GM12878 (cell line): Measurements from ENCODE around the gene CTNNA3. TPM values are rescaled to one million over a fixed set of nuclear protein-coding genes. Genes with fewer than 3 reads are reported as not detected.

Source experiments
- ATAC-seq: fragments of 200-7000 bp; cut with Tn5 transposase; 3 replicates; pipeline ENCODE4 v1.9.1; 2020; ENCODE audit warnings: mild to moderate bottlenecking, moderate library complexity
- BruUV-seq: library from RNA; stranded (reverse); fragments of 400-500 nt; replicated peaks from 2 replicates; lab custom pipeline; 2021; lab: Mats Ljungman, UMichigan
- CTCF ChIA-PET: fragments of 300-600 bp; sonication (Branson Sonifier 250); formaldehyde crosslinking; extraction: SDS; loops from one replicate; lab custom pipeline; 2021; ENCODE audit warnings: inconsistent platforms; lab: Yijun Ruan, JAX
- POLR2A ChIA-PET: fragments of 350-600 bp; formaldehyde crosslinking; extraction: SDS; loops from one replicate; lab custom pipeline; 2021; ENCODE audit warnings: inconsistent platforms; lab: Charles Lee
- RAD21 ChIA-PET: fragments of 300-600 bp; sonication (Branson Sonifier 250); formaldehyde crosslinking; loops from one replicate; lab custom pipeline; 2023; ENCODE audit warnings: antibody characterized with exemption; ENCODE audit not compliant: unreplicated experiment; lab: Charles Lee
- SMC1A ChIA-PET: fragments of 300-600 bp; sonication (Branson Sonifier 250); formaldehyde crosslinking; loops from one replicate; lab custom pipeline; 2023; ENCODE audit not compliant: unreplicated experiment, uncharacterized antibody; lab: Charles Lee
- DNase-seq: peaks from one replicate; pipeline ENCODE4 v3.0.0-alpha.2; 2011; ENCODE audit warnings: low read depth, low spot score
- FAIRE-seq: peaks from 3 replicates; lab custom pipeline; 2011; peaks lifted over from hg19 to GRCh38; lab: Jason Lieb, UNC
- H2AFZ ChIP-seq: 2 replicates; pipeline ENCODE4 v1.6.0; 2011; ENCODE audit warnings: low read depth, low read length, control low read depth; ENCODE audit not compliant: control insufficient read depth
- H3K27ac ChIP-seq: 2 replicates; pipeline ENCODE4 v1.5.1; 2011; ENCODE audit warnings: control low read depth; ENCODE audit not compliant: control insufficient read depth, insufficient read depth
- H3K27me3 ChIP-seq, 2 experiments: replicated peaks in 1 of 2; 2 replicates each; pipeline versions ENCODE4 v1.6.0 to v1.6.1; 2011; ENCODE audit warnings: low read length in 1 of 2; ENCODE audit not compliant: control insufficient read depth in 2 of 2, insufficient read depth in 2 of 2
- H3K36me3 ChIP-seq, 2 experiments: 2 replicates each; pipeline ENCODE4 v1.5.1; 2011; ENCODE audit warnings: low read length in 1 of 2; ENCODE audit not compliant: control insufficient read depth in 2 of 2, insufficient read depth in 2 of 2
- H3K4me1 ChIP-seq: 2 replicates; pipeline ENCODE4 v1.6.1; 2011; ENCODE audit warnings: mild to moderate bottlenecking, low read length, moderate library complexity, mixed read lengths; ENCODE audit not compliant: control insufficient read depth, insufficient read depth
- H3K4me2 ChIP-seq: 2 replicates; pipeline ENCODE4 v1.6.0; 2011; ENCODE audit warnings: control low read depth; ENCODE audit not compliant: control insufficient read depth, insufficient read depth
- H3K4me3 ChIP-seq: fragments of 200-600 bp; sonication (generic); 2 replicates; pipeline ENCODE4 v1.5.1; 2016
- H3K79me2 ChIP-seq: 2 replicates; pipeline ENCODE4 v1.6.0; 2011; ENCODE audit warnings: low read length; ENCODE audit not compliant: control insufficient read depth, insufficient read depth
- H3K9ac ChIP-seq: 2 replicates; pipeline ENCODE4 v1.8.0; 2011; ENCODE audit warnings: low read length, control low read depth, mixed read lengths; ENCODE audit not compliant: control insufficient read depth, insufficient read depth
- H3K9me3 ChIP-seq: replicated peaks from 3 replicates; pipeline ENCODE4 v1.5.1; 2011; ENCODE audit warnings: mild to moderate bottlenecking, low read length; ENCODE audit not compliant: control insufficient read depth, insufficient read depth
- H4K20me1 ChIP-seq: 2 replicates; pipeline ENCODE4 v1.6.0; 2011; ENCODE audit not compliant: control insufficient read depth, insufficient read depth
- BACH1 ChIP-seq: fragments of 450-650 bp; IDR thresholded peaks from 2 replicates; pipeline ENCODE4 v1.6.1; 2017; ENCODE audit warnings: mild to moderate bottlenecking, borderline replicate concordance
- BRCA1 ChIP-seq: IDR thresholded peaks from 2 replicates; pipeline ENCODE4 v1.6.1; 2011; ENCODE audit warnings: low read depth, low read length, improper control_type of control experiment
- CBX3 ChIP-seq: fragments of 200-600 bp; sonication (generic); IDR thresholded peaks from 2 replicates; pipeline ENCODE4 v1.6.1; 2016; ENCODE audit warnings: low read depth, borderline replicate concordance
- DPF2 ChIP-seq: fragments of 450-650 bp; IDR thresholded peaks from 2 replicates; pipeline ENCODE4 v1.6.1; 2017; ENCODE audit warnings: mild to moderate bottlenecking
- ELK1 ChIP-seq: IDR thresholded peaks from 2 replicates; pipeline ENCODE4 v1.6.1; 2012; ENCODE audit warnings: low read depth, low read length, improper control_type of control experiment
- GABPA ChIP-seq: IDR thresholded peaks from 2 replicates; pipeline ENCODE4 v1.6.1; 2014; ENCODE audit warnings: antibody characterized with exemption, low read depth, mild to moderate bottlenecking, inconsistent platforms
- HDAC2 ChIP-seq: fragments of 200-600 bp; sonication (generic); IDR thresholded peaks from 2 replicates; pipeline ENCODE4 v1.6.1; 2017
- NR2C2 ChIP-seq: IDR thresholded peaks from 2 replicates; pipeline ENCODE4 v1.6.1; 2011; ENCODE audit warnings: borderline replicate concordance, low read depth; ENCODE audit not compliant: control insufficient read depth, insufficient read length
- REST ChIP-seq: IDR thresholded peaks from 2 replicates; pipeline ENCODE4 v1.6.1; 2012; ENCODE audit warnings: mild to moderate bottlenecking, low read depth, low read length
- ZNF207 ChIP-seq: fragments of 450-650 bp; IDR thresholded peaks from 2 replicates; pipeline ENCODE4 v1.6.1; 2014; ENCODE audit warnings: antibody characterized with exemption, mild to moderate bottlenecking, borderline replicate concordance
- ZNF622 ChIP-seq: fragments of 450-650 bp; IDR thresholded peaks from 2 replicates; pipeline ENCODE4 v1.6.1; 2017; ENCODE audit warnings: mild to moderate bottlenecking, inconsistent platforms
- WGBS: methylation state at CpG from one replicate; pipeline ENCODE4 v1.1.6; 2016; ENCODE audit warnings: low lambda C conversion rate; ENCODE audit not compliant: insufficient replicate concordance, insufficient coverage; ENCODE audit errors: missing lambda C conversion rate; 5-methylcytosine and 5-hydroxymethylcytosine counted together
- in situ Hi-C: fragments of 300-500 bp; cut with MboI; formaldehyde crosslinking; loops from 9 replicates; pipeline ENCODE4 v1.14.3; 2018; ENCODE audit warnings: mixed read lengths
- intact Hi-C: fragments of 100-400 bp; cut with micrococcal nuclease; formaldehyde crosslinking; loops from one replicate; pipeline ENCODE4 v1.14.2; 2022; ENCODE audit not compliant: unreplicated experiment
- polyA plus RNA-seq, 11 experiments: library from polyadenylated mRNA; depleted of rRNA in 4 of 11; unstranded in 6 of 11; stranded (reverse) in 5 of 11; fragments of >200 nt; fragmentation: Nextera tagmentation in 4 of 11; fragmentation: Illumina TruSeq in 1 of 11; extraction: Ambion mirVana in 4 of 11; extraction: Trizol in 1 of 11; gene quantifications; 1 replicate in 1 of 11; 2 replicates in 10 of 11; pipeline versions ENCODE4 v1.2.1 to v1.2.3, GENCODE V29; 2011 to 2016; ENCODE audit warnings: inconsistent platforms in 2 of 11, missing spikeins in 2 of 11, low read depth in 1 of 11
- total RNA-seq, 4 experiments: library from RNA; depleted of rRNA in 3 of 4; stranded (reverse); fragments of >200 nt in 3 of 4; fragmentation: Illumina TruSeq in 1 of 4; extraction: Trizol in 1 of 4; gene quantifications; 2 replicates each; pipeline versions ENCODE4 v1.2.1 to v1.2.3, GENCODE V29; 2013 to 2021

Gene CTNNA3
- total and polyA plus RNA-seq, 10 of the 15 experiments (the other 5 are each of a cell fraction or from before 2014, with no cell fraction given): under 0.01 to 4.5 (median 0.22) TPM; not detected in 2

- no peak for ATAC-seq
- RAD21 ChIA-PET: no interaction called here
Observed at GRCh38 chr10:66049335-66049734, 1646.7 kb downstream of the CTNNA3 start.

More at GRCh38 chr10:66049335-66049734, 1646.7 kb downstream of the CTNNA3 start:
- Histone ChIP-seq H3K4me3 (no peak overlapping the region), H3K9ac (no peak overlapping the region), H3K27ac (no peak overlapping the region), H3K4me2 (no peak overlapping the region), H2AFZ (no peak overlapping the region), H3K27me3 (no peaks in the 10 kb centered on the region), H3K9me3 (no peaks in the 10 kb centered on the region), H3K36me3 (no peaks in the 10 kb centered on the region), H3K79me2 (no peaks in the 10 kb centered on the region), H3K4me1 (no peaks in the 10 kb centered on the region), H4K20me1 (no peaks in the 10 kb centered on the region)
- CTCF ChIA-PET: no interaction called here
- in situ Hi-C loops (no loop called here), intact Hi-C loops (loop anchor here (5.0 kb wide), 1 partner anchor 873 kb away; no protein-coding TSS in a partner anchor)
- POLR2A ChIA-PET: no interaction called here
- BruUV-seq: no TSS peak
- TF ChIP-seq CBX3 (no peak), BACH1 (no peak), NR2C2 (no peak), BRCA1 (no peak), ZNF622 (no peak), HDAC2 (no peak), DPF2 (no peak), ZNF207 (no peak), ELK1 (no peak), GABPA (no peak), REST (no peak)
- FAIRE-seq (no peak), DNase-seq (no peak)
- SMC1A ChIA-PET: interaction anchor here (1.0 kb wide), 1 partner anchor 15 kb away, joined by 3 read pairs; no protein-coding TSS in a partner anchor
- 13% methylated on average over 3 of the region's 3 CpGs for WGBS
